ENCODE data around the gene ROR2.

The ROR2 gene

GRCh38 chr9:91533382-91533781 is 416.6 kb downstream of the ROR2 start (continued):
- no peak for TF ChIP-seq TSHZ2 (CRISPR knock-in tag; IDR thresholded peaks at IDR 0.05)
- no peak for TF ChIP-seq POU6F1 (CRISPR knock-in tag; IDR thresholded peaks at IDR 0.05; ENCODE audit: borderline replicate concordance, low read depth)
- TF ChIP-seq ZNF8 (CRISPR knock-in tag; IDR thresholded peaks at IDR 0.05): no peak
- TF ChIP-seq SNAI2 (CRISPR knock-in tag; IDR thresholded peaks at IDR 0.05): no peak
- TF ChIP-seq CREB5 (CRISPR knock-in tag; IDR thresholded peaks at IDR 0.05; ENCODE audit: low read depth): no peak

GRCh38 chr9:91532325-91532724 is 417.7 kb downstream of the ROR2 start:
- TF ChIP-seq ZFP30 (CRISPR knock-in tag; IDR thresholded peaks at IDR 0.05): no peak
- TF ChIP-seq ESRRG (CRISPR knock-in tag; IDR thresholded peaks at IDR 0.05): no peak
- no peak for TF ChIP-seq ZNF8 (CRISPR knock-in tag; IDR thresholded peaks at IDR 0.05)
- no peak for TF ChIP-seq ISL1 (CRISPR knock-in tag; IDR thresholded peaks at IDR 0.05)
- TF ChIP-seq ARNTL (CRISPR knock-in tag; IDR thresholded peaks at IDR 0.05; ENCODE audit: borderline replicate concordance, low read depth): no peak
- TF ChIP-seq TCF4 (CRISPR knock-in tag; IDR thresholded peaks at IDR 0.05; ENCODE audit: borderline replicate concordance): no peak
- TF ChIP-seq ZC3H10 (CRISPR knock-in tag; IDR thresholded peaks at IDR 0.05): no peak
- TF ChIP-seq CSRNP3 (CRISPR knock-in tag; IDR thresholded peaks at IDR 0.05): no peak
- no peak for TF ChIP-seq PATZ1 (CRISPR knock-in tag; IDR thresholded peaks at IDR 0.05; ENCODE audit: borderline replicate concordance)
- no peak for TF ChIP-seq CREB5 (CRISPR knock-in tag; IDR thresholded peaks at IDR 0.05; ENCODE audit: low read depth)
- TF ChIP-seq RARB (CRISPR knock-in tag; IDR thresholded peaks at IDR 0.05): no peak
- no peak for TF ChIP-seq ZNF565 (CRISPR knock-in tag; conservative IDR thresholded peaks at IDR 0.05; ENCODE audit: low read depth)
- TF ChIP-seq POU6F1 (CRISPR knock-in tag; IDR thresholded peaks at IDR 0.05; ENCODE audit: borderline replicate concordance, low read depth): no peak
- TF ChIP-seq CSDC2 (CRISPR knock-in tag; IDR thresholded peaks at IDR 0.05): no peak
- no peak for TF ChIP-seq SNAI2 (CRISPR knock-in tag; IDR thresholded peaks at IDR 0.05)
- no peak for ATAC-seq

GRCh38 chr9:91530829-91531228 is 419.2 kb downstream of the ROR2 start:
- no peak for ATAC-seq
- TF ChIP-seq ZNF8 (CRISPR knock-in tag; IDR thresholded peaks at IDR 0.05) (no peak), ZNF565 (CRISPR knock-in tag; conservative IDR thresholded peaks at IDR 0.05; ENCODE audit: low read depth) (no peak), ARNTL (CRISPR knock-in tag; IDR thresholded peaks at IDR 0.05; ENCODE audit: borderline replicate concordance, low read depth) (no peak), TCF4 (CRISPR knock-in tag; IDR thresholded peaks at IDR 0.05; ENCODE audit: borderline replicate concordance) (no peak), CSDC2 (CRISPR knock-in tag; IDR thresholded peaks at IDR 0.05) (no peak), ISL1 (CRISPR knock-in tag; IDR thresholded peaks at IDR 0.05) (no peak), CREB5 (CRISPR knock-in tag; IDR thresholded peaks at IDR 0.05; ENCODE audit: low read depth) (no peak), RARB (CRISPR knock-in tag; IDR thresholded peaks at IDR 0.05) (no peak), PPARA (CRISPR knock-in tag; IDR thresholded peaks at IDR 0.05; ENCODE audit: borderline replicate concordance) (no peak), ZC3H10 (CRISPR knock-in tag; IDR thresholded peaks at IDR 0.05) (no peak), PATZ1 (CRISPR knock-in tag; IDR thresholded peaks at IDR 0.05; ENCODE audit: borderline replicate concordance) (no peak), ZFP3 (CRISPR knock-in tag; IDR thresholded peaks at IDR 0.05) (no peak), ZNF70 (CRISPR knock-in tag; IDR thresholded peaks at IDR 0.05) (no peak)

Data from SK-N-SH treated with all-trans-retinoic acid at 6 μM for 48 hours (cell line).